ENCODE results near the gene FAM98C.

The FAM98C gene

DNA sequence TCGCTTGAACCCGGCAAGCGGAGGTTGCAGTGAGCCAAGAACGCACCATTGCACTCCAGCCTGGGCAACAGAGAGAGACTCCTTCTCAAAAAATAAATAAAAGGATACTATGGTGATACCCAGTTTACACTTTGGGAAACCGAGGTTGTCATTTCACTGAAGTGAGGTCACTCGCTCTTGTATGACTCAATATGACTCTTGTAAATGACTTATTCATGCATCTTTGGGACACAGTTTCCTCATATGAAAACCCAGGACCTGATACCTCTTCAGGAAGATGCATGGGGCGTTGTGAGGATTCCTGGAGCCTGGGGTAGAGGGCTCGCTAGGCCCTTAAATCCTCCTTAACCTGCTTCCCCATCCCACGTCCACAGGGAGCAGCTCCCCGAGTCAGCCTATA lies 24.0 kb upstream of the FAM98C start:
- DNase-seq = no peak

DNA sequence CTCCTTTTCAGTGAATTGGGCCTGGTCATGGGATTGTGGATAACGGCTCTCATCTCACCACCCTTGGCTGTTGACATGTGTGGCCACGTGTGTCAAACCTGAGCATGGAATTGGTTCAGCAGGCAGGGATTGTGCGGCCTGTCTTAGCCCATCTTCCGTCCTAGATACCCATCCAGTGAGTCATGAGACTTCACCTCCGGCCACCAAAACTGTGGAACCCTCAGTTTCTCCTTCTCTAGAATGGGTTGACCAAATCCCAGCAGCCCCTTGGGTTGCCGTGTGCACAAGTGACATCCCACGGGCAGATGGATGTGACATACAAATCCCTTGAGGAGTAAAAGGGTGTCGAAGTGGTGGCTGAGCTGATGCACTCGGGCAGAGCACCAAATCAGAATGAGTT lies 21.8 kb upstream of the FAM98C start:
- DNase-seq = no peak

DNA sequence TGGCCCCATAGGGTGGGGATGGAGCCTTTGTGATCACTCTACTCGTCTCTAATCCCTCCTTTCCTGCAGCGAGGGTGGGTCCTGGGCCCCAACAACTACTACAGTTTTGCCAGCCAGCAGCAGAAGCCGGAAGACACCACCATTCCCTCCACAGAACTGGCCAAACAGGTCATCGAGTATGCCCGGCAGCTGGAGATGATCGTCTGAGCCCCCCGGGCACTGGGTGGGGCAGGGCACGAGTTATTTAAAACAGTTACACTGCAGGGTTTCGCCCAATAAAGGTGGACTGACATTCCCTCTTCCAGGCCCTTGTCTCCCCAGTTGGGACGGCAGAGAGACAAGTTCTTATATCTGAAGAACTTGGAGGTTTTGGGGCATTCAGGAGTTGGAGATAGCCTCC lies 19.7 kb upstream of the FAM98C start:
- DNase-seq = no peak

DNA sequence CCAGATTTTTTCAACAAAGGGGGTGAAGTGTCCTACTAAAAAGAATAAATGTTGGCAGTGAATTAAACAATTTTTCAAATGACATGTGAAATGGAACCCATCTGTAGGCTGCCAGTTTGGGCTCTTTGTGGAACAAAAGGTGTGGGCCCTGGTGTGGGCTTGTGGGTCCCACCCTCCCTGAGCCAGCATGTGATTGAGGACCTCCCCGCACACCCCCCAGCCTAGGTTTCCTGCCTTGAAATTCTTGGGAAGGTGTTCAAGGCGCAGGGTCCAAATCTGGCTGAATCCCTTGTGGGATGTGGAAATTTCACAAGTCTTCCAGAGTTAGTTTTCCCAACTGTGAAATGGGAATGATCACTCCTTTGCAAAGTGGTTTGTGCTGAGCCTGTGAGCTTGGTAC lies 19.1 kb upstream of the FAM98C start:
- DNase-seq = no peak

DNA sequence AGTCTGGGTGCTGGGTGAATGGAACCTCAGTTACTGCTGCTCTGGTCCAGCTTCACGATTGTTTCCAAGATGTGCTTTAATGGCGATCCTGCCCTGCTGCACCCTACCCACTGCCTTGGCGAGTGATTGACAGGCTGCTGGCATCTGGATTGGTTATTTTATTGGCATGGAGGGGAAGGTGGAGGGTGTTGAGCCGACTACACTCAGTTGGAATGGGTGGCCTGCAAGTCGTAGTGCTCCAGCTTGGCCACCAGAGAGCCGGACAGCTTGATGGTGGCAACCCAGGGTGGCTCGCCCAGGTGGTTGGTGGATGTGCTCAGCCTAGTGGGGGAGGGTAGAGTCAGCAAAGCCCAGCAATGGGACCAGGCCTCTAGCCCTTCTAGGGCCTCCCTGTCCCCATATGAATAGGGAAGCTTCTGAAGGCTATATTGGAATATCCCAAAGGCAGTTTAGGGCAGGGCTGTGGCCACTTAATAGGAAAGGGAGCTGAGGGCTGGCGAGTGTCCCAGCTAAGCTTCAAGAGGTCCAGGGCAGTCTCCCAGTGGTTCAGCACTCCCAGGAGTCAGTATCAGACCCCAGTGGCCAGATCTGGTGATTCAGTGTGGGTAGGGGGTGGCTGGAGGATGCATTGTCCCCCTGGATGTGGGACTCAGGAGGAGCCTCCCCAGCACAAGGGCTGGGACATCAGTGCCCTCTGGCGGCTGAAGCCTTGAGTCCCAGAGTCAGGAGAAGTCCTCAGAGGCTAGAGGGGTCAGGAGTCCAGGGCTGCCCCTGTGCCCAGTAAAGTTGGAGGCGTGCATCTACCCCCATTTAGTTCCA lies 18.5 kb upstream of the FAM98C start:
- DNase-seq = no peak

DNA sequence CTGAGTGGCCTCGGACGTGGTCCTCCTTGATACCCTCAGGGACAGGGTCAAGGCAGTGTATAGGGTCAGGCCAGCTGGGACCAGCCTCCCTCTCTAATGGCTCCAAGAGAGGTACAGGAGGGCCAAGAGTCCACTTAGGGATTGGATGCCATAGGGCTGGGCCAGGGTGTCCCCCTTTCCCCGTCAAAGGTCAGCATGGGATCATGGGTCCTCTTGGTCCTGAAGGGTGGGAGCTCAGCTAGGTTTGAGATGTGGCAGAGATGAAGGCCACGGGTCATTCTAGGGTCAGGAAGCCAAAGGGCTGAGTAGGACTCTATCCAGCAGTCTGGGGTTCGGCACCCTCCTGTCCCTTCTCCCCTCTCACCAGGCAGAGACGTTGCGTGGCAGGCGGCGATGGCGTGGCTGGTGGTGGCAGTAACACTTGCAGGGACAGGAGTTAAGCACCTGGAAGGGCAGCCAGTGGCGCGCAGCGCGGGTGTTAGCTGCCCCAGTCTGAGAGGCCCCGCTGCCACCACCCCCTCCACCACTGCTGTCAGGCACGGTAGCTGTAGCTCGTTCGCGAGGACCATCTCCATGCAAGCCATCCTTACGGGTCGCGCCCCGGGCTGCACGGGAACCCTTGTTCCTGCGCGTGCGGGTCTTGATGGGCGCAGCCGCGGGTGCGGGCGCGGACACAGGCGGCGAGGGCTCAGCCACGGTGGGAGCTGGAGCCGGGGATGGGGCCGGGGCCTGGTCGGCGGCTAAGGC lies 17.7 kb upstream of the FAM98C start:
- no peak for DNase-seq

DNA sequence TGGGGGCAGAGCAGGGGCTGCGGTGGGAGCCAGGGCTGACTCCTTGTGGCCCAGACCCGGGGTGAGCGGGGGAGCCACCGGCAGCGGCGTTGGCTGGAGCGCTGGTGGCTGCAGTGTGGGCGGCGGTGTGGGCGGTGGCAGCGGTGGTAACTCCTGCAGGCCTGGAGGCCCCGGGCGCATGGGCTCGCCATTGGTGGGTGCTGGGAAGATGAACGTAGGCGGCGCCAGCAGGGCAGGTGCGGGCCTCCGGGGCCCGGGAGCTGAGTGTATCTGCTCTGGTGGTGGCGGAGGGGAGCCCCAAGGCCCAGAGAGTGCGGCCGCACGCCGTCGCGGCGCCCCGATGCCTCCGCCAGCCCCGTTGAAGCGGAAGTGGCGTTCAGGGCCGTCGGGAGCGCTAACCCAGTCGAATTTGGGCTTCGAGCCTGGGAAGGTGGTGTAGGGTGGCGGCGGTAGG lies 17.1 kb upstream of the FAM98C start:
- DNase-seq = no peak

DNA sequence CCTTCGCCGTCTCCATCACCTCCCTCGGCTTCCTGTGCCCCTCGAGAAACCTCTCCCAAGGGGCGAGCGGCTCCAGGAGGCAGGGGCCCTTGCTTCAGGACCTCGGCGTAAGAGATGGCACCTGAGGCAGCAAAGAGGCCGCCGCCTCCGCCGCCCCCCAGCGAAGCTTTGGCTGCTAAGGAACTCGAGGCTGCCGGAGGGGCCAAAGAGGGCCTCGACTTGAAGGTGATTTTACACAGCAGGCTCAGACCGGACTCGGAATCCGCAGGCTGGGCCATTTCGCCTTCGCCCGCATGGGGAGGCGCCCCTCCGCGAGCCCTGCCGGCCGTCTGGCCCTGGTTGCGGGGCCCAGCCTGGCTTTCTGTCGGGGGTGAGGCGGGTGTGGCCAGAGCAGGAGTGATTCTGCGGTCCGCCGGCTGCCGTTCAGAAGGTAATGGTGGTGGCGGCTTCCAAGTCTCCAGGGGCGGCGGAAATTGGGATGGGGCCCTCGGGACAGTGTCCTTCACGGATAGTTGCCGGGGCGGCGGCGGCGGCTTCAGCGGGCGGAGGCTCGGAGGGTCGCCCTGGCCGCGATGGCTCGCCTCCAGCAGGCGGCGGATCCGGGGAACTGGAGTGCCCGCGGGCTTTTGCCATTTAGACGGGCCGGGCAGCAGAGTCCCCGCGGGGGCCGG lies 16.5 kb upstream of the FAM98C start:
- DNase-seq = no peak

DNA sequence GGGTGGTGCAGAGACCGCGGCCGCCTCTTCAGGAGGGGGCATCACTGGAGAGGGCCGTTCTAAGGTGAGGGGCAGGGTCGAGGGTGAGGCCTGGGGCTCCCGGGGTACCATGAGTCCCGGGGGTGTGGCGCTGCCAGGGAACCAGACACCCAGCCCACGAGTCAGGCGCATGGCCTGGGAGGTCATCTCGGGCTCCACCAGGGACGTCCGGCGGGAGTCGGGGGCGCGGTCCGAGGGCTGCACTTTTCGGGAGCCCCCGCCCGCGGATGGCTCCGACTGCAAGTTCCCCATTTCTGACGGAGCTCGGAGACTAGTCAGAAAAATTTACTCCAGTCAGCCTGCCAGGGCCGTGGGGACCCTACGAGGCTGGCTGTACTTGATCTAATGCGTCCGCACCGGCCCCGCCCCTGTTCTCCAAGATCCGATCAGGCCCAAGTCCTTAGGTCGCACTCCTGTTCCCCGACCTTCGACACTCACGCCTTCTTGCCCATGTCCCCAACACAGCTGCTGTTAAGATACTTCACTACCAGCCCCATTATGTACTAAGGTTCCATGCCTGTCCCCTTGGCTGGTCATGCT lies 15.8 kb upstream of the FAM98C start:
- DNase-seq = no peak

DNA sequence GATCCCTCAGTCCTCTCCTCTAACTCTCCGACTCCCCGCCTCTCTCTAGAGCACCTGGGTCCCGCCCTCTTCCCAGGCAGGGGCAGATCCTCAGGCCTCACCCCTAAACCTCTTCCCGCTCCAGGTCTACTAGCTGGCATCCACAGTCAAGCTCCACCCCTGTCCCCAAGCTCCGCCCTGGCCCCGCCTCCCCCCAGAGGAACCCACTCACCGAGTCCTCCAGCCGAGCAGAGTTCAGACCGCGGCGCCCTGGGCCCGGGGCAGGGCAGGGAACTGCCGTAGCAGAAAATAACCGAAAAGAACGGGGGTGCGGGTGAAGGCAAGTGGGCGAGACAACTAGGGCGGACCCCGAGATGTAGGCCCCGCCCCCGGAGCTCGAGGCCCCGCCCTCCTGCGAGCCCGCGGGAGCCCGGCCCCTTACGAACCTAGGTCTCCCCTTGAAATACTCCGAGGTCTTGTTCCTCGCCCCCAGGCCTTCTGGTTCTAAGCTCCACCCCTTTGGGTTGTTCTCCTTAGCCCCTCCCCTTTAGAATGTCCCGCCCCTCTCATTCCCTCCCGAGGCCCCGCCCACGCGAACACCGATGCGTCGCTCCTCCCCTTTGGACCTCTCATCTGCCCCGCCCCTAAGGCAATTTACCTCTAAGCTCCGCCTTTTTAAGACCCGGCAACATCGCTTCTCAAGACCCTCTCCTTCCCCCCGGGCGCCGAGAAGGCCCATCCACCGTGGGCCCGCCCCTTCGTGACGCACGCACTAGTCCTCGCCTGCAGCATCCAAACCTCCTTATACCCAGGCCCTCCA lies 15.1 kb upstream of the FAM98C start, which contains the start of gene GGN:
TSS of gene GGN (minus strand) at position 485 of the 799 bp plus-strand sequence. CDS start 773 bp downstream, outside the sequence.
- DNase-seq = peak; percentile 93

DNA sequence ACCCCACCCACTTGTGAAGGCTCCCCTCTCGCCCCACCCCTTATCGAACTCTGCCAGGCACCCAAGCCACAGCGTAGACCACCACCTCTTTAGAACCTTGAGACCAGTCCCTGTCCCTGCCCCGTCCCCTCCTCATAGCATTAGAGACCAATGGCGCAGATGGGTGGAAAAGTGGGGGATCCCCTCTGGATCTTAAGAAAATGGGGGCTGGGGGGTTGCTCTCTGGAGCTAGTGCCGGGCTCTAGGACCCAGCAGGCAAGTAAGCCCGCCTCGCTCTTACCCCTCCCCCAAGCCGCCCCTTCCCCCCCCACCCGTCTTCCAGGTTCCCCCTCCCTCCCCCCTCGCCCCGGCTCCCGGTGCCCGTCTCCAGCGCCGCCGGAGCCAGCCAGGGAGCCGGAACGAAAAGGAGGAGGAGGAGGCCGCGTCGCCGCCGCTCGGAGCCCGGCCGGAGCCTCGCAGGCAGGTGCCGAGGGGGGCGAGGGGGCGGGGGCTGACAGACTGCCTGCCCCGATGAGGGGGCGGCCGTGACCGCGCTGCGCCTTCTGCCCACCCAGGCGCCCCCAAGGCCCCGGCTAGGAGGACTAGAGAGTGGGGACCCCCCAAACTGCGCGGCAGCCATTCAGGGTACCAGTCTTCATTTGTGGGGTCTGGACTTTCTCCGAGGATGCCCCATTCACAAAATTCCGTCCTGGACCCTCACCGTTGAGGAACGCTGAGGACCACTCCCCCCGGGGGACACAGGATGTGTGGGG lies 14.4 kb upstream of the FAM98C start, which contains the start of gene SPRED3:
TSS of gene SPRED3 (plus strand) at position 349 of the 752 bp plus-strand sequence. CDS start 1,606 bp downstream, outside the sequence.
- DNase-seq = no peak

DNA sequence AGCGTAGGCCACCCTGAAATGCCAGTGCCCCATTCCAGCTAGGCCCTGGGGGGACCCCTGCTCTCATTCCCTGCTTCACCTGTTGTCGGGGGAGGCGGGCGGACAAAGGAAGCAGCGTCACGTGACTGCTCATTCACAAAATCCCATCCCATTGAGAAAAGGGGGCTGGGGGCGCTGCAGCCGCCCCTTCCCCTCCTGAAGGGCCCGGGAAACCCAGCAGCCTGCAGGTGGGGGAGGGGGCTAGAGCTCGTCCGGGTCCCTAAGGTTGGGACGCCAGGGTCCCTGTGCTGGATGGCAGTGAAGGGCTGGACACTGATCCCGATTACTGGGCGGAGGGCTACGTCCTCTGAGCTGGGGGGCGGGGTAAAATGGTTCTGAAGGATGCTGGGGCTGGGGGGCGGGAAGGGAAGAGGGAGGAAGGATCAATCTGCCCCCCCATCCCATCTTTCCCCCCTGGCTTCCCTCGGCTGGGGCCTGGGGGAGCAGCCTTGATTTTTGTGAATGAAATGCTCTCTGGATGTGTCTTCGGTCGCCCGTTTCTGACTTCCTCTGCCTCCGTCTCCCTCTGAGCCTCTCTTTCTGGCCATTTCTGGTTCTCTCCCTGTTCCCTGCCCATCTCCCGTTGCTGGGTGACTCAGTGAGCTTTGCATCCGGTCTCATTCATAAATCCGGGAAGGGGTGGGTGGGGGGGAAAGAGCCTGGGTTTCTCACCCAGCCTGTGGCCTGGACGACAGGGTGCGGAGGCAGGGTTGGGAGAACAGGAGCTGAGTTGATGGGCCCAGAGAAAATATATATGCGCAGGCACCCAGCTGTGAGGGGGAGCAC lies 13.6 kb upstream of the FAM98C start:
- DNase-seq = no peak

DNA sequence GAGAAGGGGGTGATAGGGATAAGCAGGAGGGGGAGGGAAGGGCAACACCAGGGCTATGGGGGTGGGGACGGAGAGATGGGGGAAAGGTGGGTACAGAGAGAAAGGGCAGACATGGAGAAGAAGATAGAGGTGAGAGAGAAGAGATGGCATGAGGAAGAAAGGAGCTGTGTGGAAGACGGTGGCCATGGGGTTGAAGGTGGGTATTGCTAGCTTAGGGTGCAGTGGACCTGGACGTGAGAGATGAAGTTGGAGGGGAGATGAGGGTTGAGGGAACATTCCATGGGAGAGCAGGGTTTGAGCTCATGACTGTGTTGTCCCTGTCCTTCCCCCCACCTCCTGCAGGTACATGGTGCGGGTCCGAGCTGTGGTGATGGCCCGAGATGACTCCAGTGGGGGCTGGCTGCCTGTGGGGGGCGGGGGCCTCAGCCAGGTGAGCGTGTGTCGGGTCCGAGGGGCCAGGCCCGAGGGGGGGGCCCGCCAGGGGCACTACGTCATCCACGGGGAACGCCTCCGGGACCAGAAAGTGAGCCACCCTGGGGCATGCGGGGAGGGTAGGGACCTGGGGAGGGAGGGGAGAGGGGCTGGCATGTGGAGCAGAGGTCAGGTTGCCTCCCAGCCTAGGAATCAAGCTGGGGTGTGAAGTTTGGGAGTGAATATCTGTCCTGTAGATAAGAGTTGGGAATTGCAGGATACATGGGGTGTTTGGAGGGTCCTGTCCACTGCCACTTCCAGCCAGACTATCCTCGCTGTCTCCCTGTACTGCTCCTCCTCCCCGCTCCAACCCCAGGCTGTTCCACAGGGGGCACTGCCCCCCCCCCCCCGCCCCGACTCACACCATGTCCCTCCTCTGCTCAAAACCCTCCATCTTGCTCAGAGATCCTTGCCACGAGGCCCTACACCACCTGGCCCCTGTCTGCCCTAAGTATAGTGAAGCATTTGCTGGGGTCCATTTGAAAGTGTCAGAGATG lies 12.7 kb upstream of the FAM98C start:
- DNase-seq = no peak

DNA sequence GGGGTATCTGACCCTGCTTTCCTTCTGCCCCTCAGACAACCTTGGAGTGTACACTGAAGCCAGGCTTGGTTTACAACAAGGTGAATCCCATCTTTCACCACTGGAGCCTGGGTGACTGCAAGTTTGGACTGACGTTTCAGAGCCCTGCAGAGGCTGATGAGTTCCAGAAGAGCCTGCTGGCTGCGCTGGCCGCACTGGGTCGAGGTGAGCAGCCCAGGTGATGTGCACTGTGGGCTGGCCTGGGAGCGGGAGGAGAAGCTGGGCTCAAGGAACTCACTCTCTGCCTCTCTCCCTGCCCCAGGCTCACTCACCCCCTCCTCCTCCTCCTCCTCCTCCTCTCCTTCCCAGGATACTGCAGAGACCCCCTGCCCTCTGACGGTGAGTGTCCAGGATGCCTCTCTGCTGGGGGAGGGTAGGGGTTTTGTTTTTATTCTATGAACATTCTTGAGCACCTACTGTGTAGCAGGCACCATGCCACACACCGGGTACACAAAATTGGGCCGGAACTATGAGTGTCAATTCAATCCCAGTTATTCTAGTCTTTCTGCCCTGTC lies 10.9 kb upstream of the FAM98C start:
- no peak for DNase-seq

DNA sequence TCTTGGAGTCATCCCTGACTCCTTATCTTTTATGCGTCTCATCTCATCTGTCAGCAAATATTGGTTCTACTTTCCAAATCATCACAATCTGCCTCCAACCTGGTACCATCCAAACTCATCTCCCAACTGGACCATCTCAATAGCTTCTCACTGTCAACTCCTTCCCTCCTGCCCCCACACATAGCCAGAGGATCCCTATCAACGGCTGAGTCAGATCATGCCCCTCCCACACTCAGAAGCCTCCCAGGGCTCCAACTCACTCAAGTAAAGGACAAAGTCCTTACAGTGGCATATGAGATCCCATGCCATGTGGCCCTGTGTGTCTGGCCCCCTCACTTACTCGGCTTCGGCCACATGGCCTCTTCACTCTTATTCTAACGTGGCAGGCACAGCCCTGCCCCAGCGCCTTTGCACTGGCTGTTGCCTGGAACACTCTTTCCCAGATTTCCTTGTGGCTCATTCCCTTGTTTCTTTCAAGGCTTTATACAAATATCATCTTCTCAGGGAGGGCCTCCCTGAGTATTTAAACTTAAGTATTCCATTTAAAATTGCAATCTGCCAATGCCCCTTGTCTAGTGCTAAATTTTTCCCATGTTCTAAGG lies 10.1 kb upstream of the FAM98C start:
- no peak for DNase-seq

DNA sequence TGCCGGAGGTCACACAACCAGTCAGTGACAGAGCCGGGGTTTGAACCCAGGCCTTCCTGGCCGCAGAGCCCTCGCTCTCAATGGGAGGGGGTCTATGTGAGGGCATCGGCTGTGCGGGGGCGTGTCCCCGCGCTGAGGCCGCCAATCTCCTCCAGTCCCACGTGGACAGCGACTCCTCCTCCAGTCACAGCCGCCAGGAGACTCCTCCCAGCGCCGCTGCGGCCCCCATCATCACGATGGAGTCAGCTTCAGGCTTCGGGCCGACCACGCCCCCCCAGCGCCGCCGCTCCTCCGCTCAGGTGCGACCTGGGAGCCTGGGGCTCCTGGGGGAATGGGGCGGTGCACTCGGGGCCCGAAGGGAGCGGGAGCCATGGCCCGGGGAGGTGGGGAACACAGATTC lies 8.4 kb upstream of the FAM98C start:
- DNase-seq = peak; percentile 88

DNA sequence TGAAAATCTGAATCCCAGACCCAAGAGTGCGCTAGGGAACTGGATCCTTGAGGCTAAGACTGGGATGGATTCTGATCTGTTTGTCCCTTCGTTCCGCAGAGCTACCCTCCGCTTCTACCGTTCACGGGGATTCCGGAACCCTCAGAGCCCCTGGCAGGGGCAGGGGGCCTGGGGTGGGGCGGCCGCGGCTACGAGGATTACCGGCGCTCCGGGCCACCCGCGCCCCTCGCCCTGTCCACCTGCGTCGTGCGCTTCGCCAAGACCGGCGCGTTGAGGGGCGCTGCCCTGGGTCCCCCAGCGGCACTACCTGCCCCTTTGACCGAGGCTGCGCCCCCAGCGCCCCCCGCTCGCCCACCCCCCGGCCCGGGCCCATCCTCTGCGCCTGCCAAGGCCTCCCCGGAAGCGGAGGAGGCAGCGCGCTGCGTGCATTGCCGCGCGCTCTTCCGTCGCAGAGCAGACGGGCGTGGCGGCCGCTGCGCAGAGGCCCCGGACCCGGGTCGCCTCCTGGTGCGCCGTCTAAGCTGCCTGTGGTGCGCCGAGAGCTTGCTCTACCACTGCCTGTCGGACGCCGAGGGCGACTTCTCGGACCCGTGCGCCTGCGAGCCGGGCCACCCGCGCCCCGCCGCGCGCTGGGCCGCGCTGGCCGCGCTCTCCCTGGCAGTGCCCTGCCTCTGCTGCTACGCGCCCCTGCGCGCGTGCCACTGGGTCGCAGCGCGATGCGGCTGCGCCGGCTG lies 7.3 kb upstream of the FAM98C start:
- DNase-seq = peak; percentile 60

DNA sequence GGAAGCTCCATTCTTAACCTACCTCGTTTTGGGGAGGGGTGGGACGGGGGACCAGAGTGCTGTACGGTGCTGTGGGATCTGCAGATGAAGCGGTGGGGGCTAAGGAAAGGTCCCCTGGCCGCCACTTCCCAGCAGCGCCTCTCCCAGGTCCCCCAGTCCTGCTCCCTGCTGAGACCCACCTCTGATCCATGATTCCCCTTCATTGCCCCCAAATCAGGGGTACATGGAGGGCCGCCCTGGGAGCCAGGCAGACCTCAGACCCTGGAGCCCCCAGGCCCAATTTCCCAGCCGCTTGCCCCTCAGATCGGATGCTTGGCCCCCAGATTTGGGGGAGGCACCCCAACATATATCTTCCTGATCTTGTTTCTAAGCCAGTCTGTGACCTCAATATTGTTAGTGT lies 3.8 kb upstream of the FAM98C start:
- no peak for DNase-seq

Data from activated CD4-positive, alpha-beta T cell treated with anti-CD3 and anti-CD28 coated beads for 48 hours (primary cell).